Measurements from ENCODE around the gene SETD4. TPM values are rescaled to one million over a fixed set of nuclear protein-coding genes. Genes with fewer than 3 reads are reported as not detected.

SETD4 gene
- total and polyA plus RNA-seq, 2 of the 8 experiments (the other 6 are each of a cell fraction or from before 2014, with no cell fraction given), result 20.1 to 46.6 TPM

DNA sequence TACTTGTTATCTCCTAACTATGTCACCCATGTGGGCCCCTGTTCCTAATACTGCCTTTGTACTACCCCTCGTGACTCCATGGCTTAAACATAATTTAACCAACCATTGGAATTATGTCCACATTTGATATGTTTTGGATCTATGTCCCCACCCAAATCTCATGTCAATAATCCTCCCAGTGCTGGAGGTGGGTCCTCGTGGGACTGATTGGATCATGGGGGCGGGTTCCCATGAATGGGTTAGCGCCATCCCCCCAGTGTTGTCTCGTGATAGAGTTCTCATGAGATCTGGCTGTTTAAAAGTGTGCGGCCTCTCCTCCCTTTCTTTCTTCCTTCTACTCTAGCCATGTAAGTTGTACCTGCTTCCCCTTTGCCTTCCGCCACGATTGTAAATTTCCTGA is 19.3 kb upstream of the SETD4 start:
- Histone ChIP-seq H2BK12ac (ENCODE audit: low read depth, low read length) (no peak overlapping the region), H2AK5ac (ENCODE audit: low read depth, low read length) (no peak overlapping the region), H2AFZ (ENCODE audit: low read length) (0 out of 2 replicates have a peak overlapping the region, but pooled peaks have one; percentile 29), H3K4ac (replicated peaks; ENCODE audit: insufficient read length, low read depth, low read length) (no peak overlapping the region), H2BK5ac (ENCODE audit: low read depth, low read length) (no peak overlapping the region), H4K8ac (ENCODE audit: extremely low read depth, insufficient read depth, low read length) (no peak overlapping the region), H3K27me3 (replicated peaks in 1 of 4; ENCODE audit: control insufficient read depth in 3 of 4, extremely low read depth in 1 of 4, insufficient read depth in 3 of 4, low read length in 3 of 4) (no peaks in the 10 kb centered on the region; a peak in 1 of 7 replicates), H3K4me3 (ENCODE audit: extremely low read depth in 1 of 4, insufficient read depth in 2 of 4, low read depth in 3 of 4, low read length in 4 of 4) (no peak overlapping the region), H3K4me1 (replicated peaks in 1 of 4; ENCODE audit: control insufficient read depth in 3 of 4, insufficient read depth in 4 of 4, low read length in 3 of 4) (peaks cover 0 to 6% (median 4%) of the 10 kb centered on the region in 4 experiments; a peak in 5 of 7 replicates), H4K20me1 (replicated peaks in 1 of 2; ENCODE audit: control insufficient read depth in 1 of 2, insufficient read depth in 2 of 2, low read length in 2 of 2) (no peaks in the 10 kb centered on the region), H3K9me3 (ENCODE audit: insufficient read depth in 2 of 2, low read depth in 1 of 2, low read length in 1 of 2) (no peaks in the 10 kb centered on the region), H2BK20ac (ENCODE audit: low read length) (no peak overlapping the region; the same call in 1 of the 2 replicates), H2BK120ac (replicated peaks; ENCODE audit: low read depth, low read length) (no peak overlapping the region), H3K79me1 (ENCODE audit: low read depth, low read length) (no peaks in the 10 kb centered on the region), H3K56ac (replicated peaks; ENCODE audit: insufficient read length, low read depth, low read length) (no peak overlapping the region), H3K36me3 (ENCODE audit: control insufficient read depth in 2 of 4, insufficient read depth in 4 of 4, low read length in 3 of 4) (no peaks in the 10 kb centered on the region; a peak in 1 of 8 replicates), H3K79me2 (ENCODE audit: control insufficient read depth in 1 of 2, insufficient read depth in 2 of 2, low read length in 2 of 2) (no peaks in the 10 kb centered on the region), H2BK15ac (ENCODE audit: low read length) (no peak overlapping the region), H4K91ac (replicated peaks; ENCODE audit: insufficient read length, low read length) (no peak overlapping the region), H3K27ac (ENCODE audit: low read depth, low read length) (no peak overlapping the region), H3K23ac (ENCODE audit: insufficient read length) (no peak overlapping the region), H3K18ac (ENCODE audit: extremely low read depth, low read length) (no peak overlapping the region), H3K4me2 (ENCODE audit: insufficient read depth in 1 of 2, low read depth in 2 of 2, low read length in 2 of 2) (no peak overlapping the region), H3K9ac (replicated peaks in 1 of 4; ENCODE audit: extremely low read depth in 1 of 4, low read depth in 3 of 4, low read length in 3 of 4) (no peak overlapping the region), H3K23me2 (ENCODE audit: low read depth, low read length) (no peaks in the 10 kb centered on the region), H4K5ac (ENCODE audit: insufficient read length, low read depth, low read length) (no peak overlapping the region), H3K14ac (ENCODE audit: insufficient read length) (no peak overlapping the region)
- no peak for FAIRE-seq
- no peak for DNase-seq (ENCODE audit: low read depth in 1 of 2, low spot score in 2 of 2)
- POLR2A ChIA-PET (ENCODE audit: partially characterized antibody), result no interaction called here
- CTCF ChIA-PET (ENCODE audit: partially characterized antibody), result interaction anchor here (0.5 to 4.1 kb wide), 4 partner anchors 7 to 737 kb away, joined by 3 to 15 read pairs (median 6); no protein-coding TSS in a partner anchor
- WGBS, 2 experiments (ENCODE audit: extremely low coverage in 1 of 2, insufficient coverage in 1 of 2, insufficient read length in 1 of 2, insufficient replicate concordance in 2 of 2, low coverage in 1 of 2, low lambda C conversion rate in 2 of 2, missing lambda C conversion rate in 1 of 2), result 76% methylated on average over 7 of the region's 8 CpGs; no CpG with 5 or more reads in 1 of the 2 experiments
- TF ChIP-seq JUND (IDR thresholded peaks at IDR 0.05; ENCODE audit: low read length) (no peak), EP300 (IDR thresholded peaks at IDR 0.05; ENCODE audit: borderline replicate concordance in 1 of 2, low read depth in 2 of 2, low read length in 2 of 2) (no peak), POU5F1 (IDR thresholded peaks at IDR 0.05; ENCODE audit: low read depth, low read length) (no peak), JUN (IDR thresholded peaks at IDR 0.05; ENCODE audit: low read depth, low read length) (no peak), TEAD4 (IDR thresholded peaks at IDR 0.05; ENCODE audit: low read depth, low read length) (no peak), SIX5 (IDR thresholded peaks at IDR 0.05; ENCODE audit: low read depth, low read length) (no peak), MAFK (IDR thresholded peaks at IDR 0.05; ENCODE audit: low read depth, low read length) (no peak), SP1 (IDR thresholded peaks at IDR 0.05; ENCODE audit: low read depth, low read length) (no peak), SIN3A (conservative IDR thresholded peaks at IDR 0.05 in 1 of 2, IDR thresholded peaks at IDR 0.05 in 1 of 2; ENCODE audit: low read depth in 1 of 2, low read length in 2 of 2) (no peak), RXRA (IDR thresholded peaks at IDR 0.05; ENCODE audit: insufficient read depth, low read depth, low read length) (no peak)
- TF ChIP-seq, protein P1, sequence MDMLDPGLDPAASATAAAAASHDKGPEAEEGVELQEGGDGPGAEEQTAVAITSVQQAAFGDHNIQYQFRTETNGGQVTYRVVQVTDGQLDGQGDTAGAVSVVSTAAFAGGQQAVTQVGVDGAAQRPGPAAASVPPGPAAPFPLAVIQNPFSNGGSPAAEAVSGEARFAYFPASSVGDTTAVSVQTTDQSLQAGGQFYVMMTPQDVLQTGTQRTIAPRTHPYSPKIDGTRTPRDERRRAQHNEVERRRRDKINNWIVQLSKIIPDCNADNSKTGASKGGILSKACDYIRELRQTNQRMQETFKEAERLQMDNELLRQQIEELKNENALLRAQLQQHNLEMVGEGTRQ (IDR thresholded peaks at IDR 0.05; ENCODE audit: low read length), result no peak
- TF ChIP-seq, protein P2, sequence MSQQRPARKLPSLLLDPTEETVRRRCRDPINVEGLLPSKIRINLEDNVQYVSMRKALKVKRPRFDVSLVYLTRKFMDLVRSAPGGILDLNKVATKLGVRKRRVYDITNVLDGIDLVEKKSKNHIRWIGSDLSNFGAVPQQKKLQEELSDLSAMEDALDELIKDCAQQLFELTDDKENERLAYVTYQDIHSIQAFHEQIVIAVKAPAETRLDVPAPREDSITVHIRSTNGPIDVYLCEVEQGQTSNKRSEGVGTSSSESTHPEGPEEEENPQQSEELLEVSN (IDR thresholded peaks at IDR 0.05), result no peak
